Astrocyte (in vitro differentiated cells and primary cell): ENCODE measurements around the gene RPS4Y1. TPM values are rescaled to one million over a fixed set of nuclear protein-coding genes. Genes with fewer than 3 reads are reported as not detected.
"Not testable (repeated sequence)": the region's sequence is repeated elsewhere in the genome, so short reads cannot be mapped to it uniquely, and the experiment has no call there.

Experiments
- DNase-seq: peaks from one replicate; pipeline ENCODE4 v3.0.0-alpha.2; 2010; ENCODE audit warnings: low read depth
- FAIRE-seq: peaks from 2 replicates; lab custom pipeline; 2011; peaks lifted over from hg19 to GRCh38; lab: Jason Lieb, UNC
- H2AFZ ChIP-seq: 2 replicates; pipeline ENCODE4 v1.6.0; 2012; ENCODE audit warnings: low read depth, low read length, inconsistent platforms
- H3K27ac ChIP-seq: 2 replicates; pipeline ENCODE4 v1.5.1; 2011; ENCODE audit warnings: low read depth, low read length, inconsistent platforms
- H3K27me3 ChIP-seq: 2 replicates; pipeline ENCODE4 v1.6.0; 2011; ENCODE audit warnings: low read length, inconsistent platforms; ENCODE audit not compliant: insufficient read depth
- H3K36me3 ChIP-seq: 2 replicates; pipeline ENCODE4 v1.5.1; 2011; ENCODE audit warnings: low read length, inconsistent platforms; ENCODE audit not compliant: insufficient read depth
- H3K4me1 ChIP-seq: 2 replicates; pipeline ENCODE4 v1.5.1; 2011; ENCODE audit warnings: low read length, inconsistent platforms; ENCODE audit not compliant: insufficient read depth
- H3K4me2 ChIP-seq: 2 replicates; pipeline ENCODE4 v1.6.0; 2012; ENCODE audit warnings: low read length, inconsistent platforms
- H3K4me3 ChIP-seq: 2 replicates; pipeline ENCODE4 v1.5.1; 2011; ENCODE audit warnings: low read depth, mild to moderate bottlenecking, low read length, inconsistent platforms; ENCODE audit not compliant: insufficient read depth
- H3K79me2 ChIP-seq: 2 replicates; pipeline ENCODE4 v1.6.0; 2012; ENCODE audit warnings: mild to moderate bottlenecking, low read length, inconsistent platforms; ENCODE audit not compliant: insufficient read depth
- H3K9ac ChIP-seq: 2 replicates; pipeline ENCODE4 v1.6.0; 2012; ENCODE audit warnings: mild to moderate bottlenecking, low read length, inconsistent platforms
- H3K9me3 ChIP-seq: 2 replicates; pipeline ENCODE4 v1.5.1; 2012; ENCODE audit warnings: low read depth, mild to moderate bottlenecking, low read length, inconsistent platforms; ENCODE audit not compliant: insufficient read depth
- H4K20me1 ChIP-seq: 2 replicates; pipeline ENCODE4 v1.6.0; 2012; ENCODE audit warnings: low read length, inconsistent platforms; ENCODE audit not compliant: insufficient read depth
- H3K27ac Mint-ChIP-seq: one replicate; pipeline ENCODE4 v1.8.0; 2021; ENCODE audit warnings: mild to moderate bottlenecking, mixed read lengths; ENCODE audit not compliant: unreplicated experiment
- H3K27me3 Mint-ChIP-seq: one replicate; pipeline ENCODE4 v1.8.0; 2021; ENCODE audit warnings: low read depth, mixed read lengths; ENCODE audit not compliant: unreplicated experiment
- H3K36me3 Mint-ChIP-seq: one replicate; pipeline ENCODE4 v1.8.0; 2021; ENCODE audit warnings: low read depth, mixed read lengths; ENCODE audit not compliant: unreplicated experiment
- H3K4me1 Mint-ChIP-seq: one replicate; pipeline ENCODE4 v1.8.0; 2021; ENCODE audit warnings: low read depth, mixed read lengths; ENCODE audit not compliant: unreplicated experiment
- H3K4me3 Mint-ChIP-seq: one replicate; pipeline ENCODE4 v1.8.0; 2021; ENCODE audit warnings: mild to moderate bottlenecking, moderate library complexity, mixed read lengths; ENCODE audit not compliant: unreplicated experiment
- H3K9me3 Mint-ChIP-seq: one replicate; pipeline ENCODE4 v1.8.0; 2021; ENCODE audit warnings: mild to moderate bottlenecking, mixed read lengths; ENCODE audit not compliant: unreplicated experiment
- CTCF ChIP-seq: IDR thresholded peaks from 2 replicates; pipeline ENCODE4 v1.5.1; 2011; ENCODE audit warnings: low read depth, mild to moderate bottlenecking, inconsistent platforms, low read length, moderate library complexity; ENCODE audit not compliant: insufficient read depth
- EZH2 ChIP-seq: IDR thresholded peaks from 2 replicates; pipeline ENCODE4 v1.6.1; 2012; ENCODE audit warnings: mild to moderate bottlenecking, low read length, inconsistent platforms; ENCODE audit not compliant: insufficient read depth
- total RNA-seq: library from RNA; stranded (reverse); gene quantifications from 2 replicates; pipeline ENCODE4 v1.2.1, GENCODE V29; 2021

Gene RPS4Y1
- total RNA-seq, 1 donor from 2014 or later, result 255 TPM

- Histone ChIP-seq H3K4me1 (no peaks in the 10 kb centered on the region), H3K9me3 (no peaks in the 10 kb centered on the region), H4K20me1 (peaks cover 34% of the 10 kb centered on the region), H3K36me3 (peaks cover 13% of the 10 kb centered on the region), H3K4me2 (no peak overlapping the region), H3K79me2 (peaks cover 16% of the 10 kb centered on the region), H3K4me3 (no peak overlapping the region), H2AFZ (no peak overlapping the region), H3K27ac (no peak overlapping the region), H3K9ac (no peak overlapping the region), H3K27me3 (no peaks in the 10 kb centered on the region)
- H3K9me3 Mint-ChIP-seq, result no peaks in the 10 kb centered on the region
- H3K27me3 Mint-ChIP-seq, result no peaks in the 10 kb centered on the region
- H3K4me3 Mint-ChIP-seq, result no peak overlapping the region
- peaks cover 1% of the 10 kb centered on the region for H3K4me1 Mint-ChIP-seq
- FAIRE-seq (no peak), DNase-seq (no peak)
- no peak for TF ChIP-seq CTCF
- TF ChIP-seq EZH2, result no peak
- H3K27ac Mint-ChIP-seq, result no peak overlapping the region
- no peaks in the 10 kb centered on the region for H3K36me3 Mint-ChIP-seq
Observed at GRCh38 chrY:2868035-2868607, 26.7 kb downstream of the RPS4Y1 start.

- not testable (repeated sequence) for H3K36me3 ChIP-seq, H3K9me3 Mint-ChIP-seq, H4K20me1 ChIP-seq, H3K4me1 ChIP-seq, H3K9me3 ChIP-seq, H3K27ac ChIP-seq, H3K79me2 ChIP-seq, H3K9ac ChIP-seq, FAIRE-seq, H2AFZ ChIP-seq, H3K4me2 ChIP-seq, H3K4me3 ChIP-seq, H3K27me3 Mint-ChIP-seq, DNase-seq, H3K36me3 Mint-ChIP-seq, H3K4me1 Mint-ChIP-seq, H3K4me3 Mint-ChIP-seq, H3K27me3 ChIP-seq, H3K27ac Mint-ChIP-seq
Observed at GRCh38 chrY:2872234-2872633, 30.8 kb downstream of the RPS4Y1 start.

DNA sequence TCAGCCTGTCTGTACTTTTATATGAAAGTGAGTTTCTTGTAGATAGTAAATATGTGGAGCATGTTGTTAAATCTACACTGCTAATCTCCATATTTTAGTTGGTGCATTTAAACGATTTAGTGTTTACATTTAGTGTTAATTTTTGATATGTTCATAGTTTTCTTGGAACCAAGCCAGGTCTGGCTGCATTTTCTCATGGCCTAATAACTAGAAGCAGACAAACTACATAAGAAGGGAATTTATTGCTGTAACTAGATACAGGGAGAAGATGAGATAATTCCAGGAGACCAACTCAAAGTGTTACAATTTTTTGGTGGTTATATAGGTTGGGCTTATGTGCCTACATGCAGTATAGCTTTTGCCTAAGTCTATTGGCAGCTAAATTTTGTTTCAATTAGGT, 32.8 kb downstream of the RPS4Y1 start:
- Histone ChIP-seq H3K9ac (no peak overlapping the region), H3K4me2 (no peak overlapping the region), H3K36me3 (no peaks in the 10 kb centered on the region), H2AFZ (no peak overlapping the region), H3K27me3 (no peaks in the 10 kb centered on the region), H3K79me2 (peaks cover 2% of the 10 kb centered on the region), H3K4me1 (no peaks in the 10 kb centered on the region), H3K9me3 (no peaks in the 10 kb centered on the region), H4K20me1 (no peaks in the 10 kb centered on the region), H3K27ac (no peak overlapping the region), H3K4me3 (no peak overlapping the region)
- Mint-ChIP-seq H3K27ac (no peak overlapping the region), H3K4me3 (no peak overlapping the region), H3K4me1 (no peaks in the 10 kb centered on the region), H3K27me3 (no peaks in the 10 kb centered on the region), H3K9me3 (no peaks in the 10 kb centered on the region), H3K36me3 (peaks cover 3% of the 10 kb centered on the region)
- no peak for TF ChIP-seq CTCF
- TF ChIP-seq EZH2, result no peak
- FAIRE-seq (no peak), DNase-seq (no peak)
